RWPE2 (cell line): Measurements from ENCODE around the gene CTSZ.

Source experiments
- ATAC-seq: fragments of 200-7000 bp; cut with Tn5 transposase; 3 replicates; pipeline ENCODE4 v1.9.1; 2021; ENCODE audit warnings: low read depth
- DNase-seq: peaks from one replicate; pipeline ENCODE4 v3.0.0-alpha.2; 2020; ENCODE audit warnings: low spot score
- H3K27ac ChIP-seq: fragments of 450-650 bp; 2 replicates; pipeline ENCODE4 v1.5.1; 2017; ENCODE audit warnings: mild to moderate bottlenecking; ENCODE audit not compliant: poor library complexity, severe bottlenecking
- H3K27me3 ChIP-seq: fragments of 250-450 bp; sonication (Bioruptor Pico); 2 replicates; pipeline ENCODE4 v1.5.1; 2021; ENCODE audit warnings: mild to moderate bottlenecking, moderate library complexity; ENCODE audit not compliant: insufficient read depth, poor library complexity, severe bottlenecking
- H3K36me3 ChIP-seq: fragments of 250-450 bp; sonication (Bioruptor Pico); 2 replicates; pipeline ENCODE4 v1.5.1; 2020; ENCODE audit warnings: low read depth, mild to moderate bottlenecking, moderate library complexity
- H3K4me1 ChIP-seq: fragments of 250-450 bp; sonication (Bioruptor Pico); 2 replicates; pipeline ENCODE4 v1.5.1; 2021; ENCODE audit warnings: mild to moderate bottlenecking, moderate library complexity; ENCODE audit not compliant: insufficient read depth, poor library complexity, severe bottlenecking
- H3K4me3 ChIP-seq: fragments of 250-450 bp; sonication (Bioruptor Pico); 2 replicates; pipeline ENCODE4 v1.5.1; 2021; ENCODE audit warnings: mild to moderate bottlenecking, moderate library complexity; ENCODE audit not compliant: severe bottlenecking
- H3K9me3 ChIP-seq: fragments of 250-450 bp; sonication (Bioruptor Pico); 2 replicates; pipeline ENCODE4 v1.5.1; 2021; ENCODE audit warnings: mild to moderate bottlenecking, moderate library complexity; ENCODE audit not compliant: severe bottlenecking
- CTCF ChIP-seq: fragments of 450-650 bp; IDR thresholded peaks from one replicate; pipeline ENCODE4 v1.5.1; 2017; ENCODE audit warnings: mild to moderate bottlenecking, moderate library complexity; ENCODE audit not compliant: poor library complexity, severe bottlenecking

CTSZ gene

DNA sequence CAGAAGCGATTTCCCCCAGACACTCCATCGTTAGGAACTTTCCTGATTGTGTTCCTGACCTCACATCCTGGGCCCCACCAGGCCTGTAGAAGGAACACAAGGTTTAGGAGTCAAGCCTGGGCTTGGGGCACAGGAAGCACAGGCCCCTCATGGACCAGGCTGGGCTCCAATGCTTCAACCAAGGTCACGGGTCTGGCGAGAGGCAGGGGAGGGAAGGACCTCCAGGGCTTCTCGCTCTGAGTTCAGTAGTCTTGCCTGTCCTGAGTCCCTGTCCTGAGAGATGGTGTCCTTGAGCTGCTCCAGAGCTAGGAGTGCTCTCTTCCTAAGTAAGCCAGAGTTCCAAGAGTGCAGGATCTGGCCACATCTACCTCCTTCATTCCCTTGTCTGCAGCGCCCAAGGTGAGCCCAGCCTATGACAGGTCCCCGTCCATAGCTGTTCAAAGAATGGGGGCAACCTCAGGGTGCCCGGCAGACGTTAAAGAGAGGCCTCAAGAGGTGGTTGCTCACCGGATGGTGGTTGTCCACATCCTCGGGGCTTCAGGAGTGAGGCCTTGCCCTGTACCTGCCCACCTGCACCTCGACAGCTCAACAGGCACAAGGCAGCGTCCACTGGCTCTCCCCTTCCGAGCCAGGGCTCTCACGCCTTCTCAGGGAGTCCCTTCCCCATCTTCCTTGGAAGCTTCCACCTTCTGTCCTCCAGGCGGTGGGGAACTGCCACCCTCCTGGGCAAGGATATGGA lies 10.6 kb upstream of the CTSZ start:
- Histone ChIP-seq H3K4me3 (no peak overlapping the region), H3K27ac (peak overlapping the region; percentile 35), H3K27me3 (no peaks in the 10 kb centered on the region), H3K9me3 (no peaks in the 10 kb centered on the region), H3K36me3 (no peaks in the 10 kb centered on the region; the same call in 1 of the 2 replicates), H3K4me1 (peaks cover 21% of the 10 kb centered on the region)
- DNase-seq = peak; percentile 82
- TF ChIP-seq CTCF = no peak
- ATAC-seq = no peak

DNA sequence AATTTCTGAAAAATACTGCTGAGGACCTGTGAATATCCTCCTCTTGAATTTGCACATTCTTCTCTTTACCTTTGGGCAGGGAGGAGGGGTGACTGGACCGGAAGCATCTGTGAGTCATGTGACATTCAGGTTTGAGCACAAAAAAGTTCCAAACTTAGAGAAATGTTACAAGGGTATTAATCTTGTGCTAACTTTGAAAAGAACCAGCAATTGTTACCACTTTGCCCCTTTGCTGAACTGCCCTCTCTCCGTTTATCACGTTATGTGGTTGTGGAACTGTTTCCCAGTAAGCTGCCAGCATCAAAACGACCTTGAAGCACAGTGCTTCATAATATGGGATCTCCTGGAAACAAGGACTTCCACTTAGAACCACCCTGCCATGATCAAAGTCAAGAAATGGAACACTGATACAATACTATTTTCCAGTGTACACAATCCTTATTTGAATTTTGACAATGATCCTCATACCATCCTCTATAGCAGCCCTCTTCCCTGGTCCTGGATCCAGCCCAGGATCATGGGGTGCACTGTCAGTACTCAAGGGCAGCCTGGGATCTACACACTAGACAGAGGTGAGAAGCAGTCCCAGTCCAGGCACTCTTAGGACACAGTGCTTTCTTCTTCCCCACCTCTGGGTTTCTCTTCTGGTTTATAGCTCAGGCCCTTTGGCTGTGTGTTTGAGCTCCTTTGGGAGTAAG lies 9.9 kb upstream of the CTSZ start:
- H3K27me3 ChIP-seq = no peaks in the 10 kb centered on the region
- DNase-seq (peak; percentile 55), ATAC-seq (peak; percentile 16; the same call in 1 of the 3 replicates)
- no peaks in the 10 kb centered on the region for H3K36me3 ChIP-seq
- H3K27ac ChIP-seq = peak overlapping the region; percentile 35
- H3K4me1 ChIP-seq = peaks cover 21% of the 10 kb centered on the region
- no peak overlapping the region for H3K4me3 ChIP-seq
- TF ChIP-seq CTCF = no peak
- H3K9me3 ChIP-seq = no peaks in the 10 kb centered on the region

DNA sequence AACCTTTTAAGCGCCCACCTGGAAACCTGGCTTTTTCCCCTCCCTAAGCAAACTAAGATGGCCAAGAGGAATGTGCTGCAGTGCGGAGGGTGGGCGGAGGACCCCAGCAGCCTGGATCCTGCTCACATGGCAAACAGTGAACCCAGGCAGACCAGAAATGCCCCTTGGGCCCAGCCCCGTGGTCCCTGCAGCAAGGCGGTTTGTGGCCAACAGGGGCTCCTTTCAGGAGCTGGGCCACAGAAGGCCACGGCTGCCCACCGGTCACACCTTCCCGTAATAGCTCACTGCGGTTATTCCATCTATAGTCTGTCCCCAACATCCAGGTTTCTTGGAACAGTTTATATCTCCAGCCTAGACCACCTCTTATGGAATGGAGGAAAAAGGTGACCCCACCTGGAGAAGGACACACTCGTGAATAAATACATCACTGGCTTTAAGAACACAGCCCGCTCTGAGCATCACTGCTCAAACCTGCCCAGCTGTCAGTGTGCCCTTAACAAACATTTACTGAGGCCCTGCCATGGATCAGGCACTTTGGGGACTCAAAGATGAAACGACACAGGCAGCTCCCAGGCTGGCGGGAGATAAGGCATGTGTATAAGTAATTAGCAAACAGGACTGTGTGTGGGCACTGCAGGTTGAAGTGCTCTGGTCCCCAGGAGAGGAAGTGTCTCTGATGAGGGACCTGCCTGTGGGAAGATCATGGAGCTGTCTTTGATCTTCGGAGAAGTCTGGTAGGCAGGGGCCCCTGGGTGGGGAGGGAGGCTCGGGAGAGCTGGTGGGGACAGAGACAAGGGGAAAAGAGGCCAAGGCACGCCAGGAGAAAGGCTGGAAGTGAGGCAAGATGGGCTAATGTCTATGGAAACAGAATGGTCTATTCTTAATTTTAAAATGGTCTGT lies 9.0 kb upstream of the CTSZ start:
- Histone ChIP-seq H3K36me3 (no peaks in the 10 kb centered on the region), H3K9me3 (no peaks in the 10 kb centered on the region), H3K4me3 (no peak overlapping the region), H3K4me1 (peaks cover 22% of the 10 kb centered on the region), H3K27ac (peak overlapping the region; percentile 35), H3K27me3 (no peaks in the 10 kb centered on the region)
- DNase-seq (peak; percentile 69), ATAC-seq (no peak)
- TF ChIP-seq CTCF = no peak

- DNase-seq (peak; percentile 70), ATAC-seq (no peak)
- Histone ChIP-seq H3K27me3 (no peaks in the 10 kb centered on the region), H3K36me3 (no peaks in the 10 kb centered on the region), H3K27ac (no peak overlapping the region), H3K9me3 (no peaks in the 10 kb centered on the region), H3K4me3 (no peak overlapping the region), H3K4me1 (peaks cover 23% of the 10 kb centered on the region)
- no peak for TF ChIP-seq CTCF
Measured at GRCh38 chr20:59015411-59015810, 8.4 kb upstream of the CTSZ start.
